Stimulated activated CD4-positive, alpha-beta T cell treated with anti-CD3 and anti-CD28 coated beads, Interleukin-2, amount 100 ng/mL, for 4 hours (primary cell): Measurements from ENCODE around the gene DDO.

Experiments used
- DNase-seq: peaks from one replicate; pipeline ENCODE4 v3.0.0-alpha.2; 2020; ENCODE audit warnings: low read depth

The DDO gene

DNA sequence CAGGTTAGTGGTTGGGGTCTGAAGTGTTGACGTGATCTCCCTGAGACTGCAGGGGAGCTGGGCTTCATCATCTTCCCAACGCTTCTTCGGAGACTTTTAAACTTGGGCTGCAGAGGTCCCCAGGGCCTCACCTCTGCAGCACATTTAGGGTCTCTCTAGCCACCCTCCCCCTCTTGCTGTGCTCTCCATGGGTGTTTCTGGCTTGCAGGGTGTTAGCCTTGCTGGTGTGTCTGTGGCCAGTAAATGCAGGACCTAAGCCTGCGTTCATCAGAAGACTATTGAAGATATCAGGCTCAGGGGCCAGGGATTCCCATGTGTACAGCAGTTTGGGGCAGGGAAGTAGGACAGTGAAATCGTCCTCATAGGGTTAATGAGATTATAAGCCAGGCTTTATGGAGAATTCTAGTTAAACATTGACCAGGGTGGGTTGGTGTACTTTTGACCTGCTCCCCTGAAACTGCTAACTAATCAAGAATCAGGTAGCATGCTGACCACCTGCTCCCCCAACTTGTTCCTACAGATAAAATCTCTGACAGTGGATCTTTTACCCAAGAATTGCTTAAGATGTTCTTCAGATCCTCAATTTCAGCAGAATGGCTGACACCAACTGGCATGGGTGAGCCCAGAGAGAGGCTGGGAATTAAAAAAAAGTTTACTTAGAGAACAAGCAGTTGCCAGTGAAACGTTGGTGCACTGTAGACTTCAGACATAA is 3.8 kb upstream of the DDO start:
- DNase-seq: no peak

DNA sequence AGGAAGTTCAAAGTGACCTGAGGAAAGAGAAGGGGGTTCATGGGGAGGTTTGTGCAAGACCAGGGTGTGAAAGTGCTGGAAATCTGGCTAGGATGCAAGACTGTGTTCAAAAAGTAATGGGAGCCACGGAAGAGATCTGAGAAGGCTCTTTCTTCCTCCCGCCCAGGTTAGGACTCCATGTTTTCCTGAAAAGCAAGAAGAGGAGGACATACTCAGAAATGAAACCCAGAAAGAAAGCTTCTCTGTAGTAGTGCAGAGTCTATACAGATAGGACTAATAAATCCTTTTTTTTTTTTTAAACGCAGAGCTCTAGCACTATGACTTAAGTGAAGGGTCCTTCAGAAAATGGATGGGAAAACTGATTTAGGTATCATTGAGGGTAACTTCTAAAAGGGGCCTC is 3.2 kb upstream of the DDO start:
- DNase-seq: no peak

DNA sequence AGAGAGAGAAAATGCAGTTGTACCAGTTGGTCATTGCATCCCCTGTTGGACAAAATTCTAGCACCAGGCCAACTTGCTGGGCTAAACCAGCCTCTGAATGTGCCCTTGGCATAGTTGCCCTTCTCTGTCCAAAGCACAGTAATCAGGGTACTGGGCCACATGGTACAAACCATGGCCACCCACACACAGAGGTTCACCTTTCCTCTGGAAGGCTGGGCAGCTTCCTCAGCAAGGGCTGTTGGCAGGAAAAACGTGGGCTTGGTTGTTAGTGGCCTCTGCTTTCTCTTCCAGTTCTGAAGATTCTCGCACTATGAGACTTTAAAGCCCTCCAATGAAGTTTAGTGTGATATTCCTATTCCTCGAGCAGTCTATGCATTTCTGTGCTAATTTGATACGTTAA is 706 bp downstream of the DDO start:
- DNase-seq: no peak

DNA sequence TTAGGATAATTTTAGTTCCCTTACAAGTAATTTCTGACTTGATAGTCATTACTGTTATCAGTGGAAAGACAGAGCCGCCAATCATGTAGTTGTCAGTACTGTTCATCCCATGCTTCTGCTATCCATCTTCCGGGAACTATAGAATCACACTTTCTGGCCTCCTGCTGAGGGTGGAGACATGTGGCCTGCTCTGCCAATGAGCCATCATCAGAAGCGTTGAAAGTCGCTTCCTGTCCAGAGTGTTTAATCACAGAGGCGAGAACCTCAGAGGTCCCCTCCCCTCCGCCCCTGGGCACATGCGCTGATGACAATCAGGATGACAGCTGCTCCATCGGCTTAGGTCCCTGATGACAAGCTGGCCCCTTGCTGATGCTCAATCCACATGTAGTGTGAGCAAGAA is 3.0 kb downstream of the DDO start:
- DNase-seq: no peak

DNA sequence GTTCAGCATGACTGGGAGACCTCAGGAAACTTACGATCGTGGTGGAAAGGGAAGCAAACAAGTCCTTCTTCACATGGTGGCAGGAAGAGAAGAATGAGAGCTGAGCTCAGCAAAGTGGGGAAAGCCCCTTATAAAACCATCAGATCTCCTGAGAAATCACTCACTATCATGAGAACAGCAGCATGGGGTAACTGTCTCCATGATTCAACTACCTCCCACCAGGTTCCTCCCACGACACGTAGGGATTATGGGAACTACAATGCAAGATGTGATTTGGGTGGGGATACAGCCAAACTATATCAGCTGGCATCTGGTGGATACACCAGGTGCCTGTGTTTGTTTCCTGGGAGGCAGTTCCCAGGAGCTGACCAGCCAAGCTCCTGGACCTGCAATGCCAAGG is 4.9 kb downstream of the DDO start:
- DNase-seq: no peak

DNA sequence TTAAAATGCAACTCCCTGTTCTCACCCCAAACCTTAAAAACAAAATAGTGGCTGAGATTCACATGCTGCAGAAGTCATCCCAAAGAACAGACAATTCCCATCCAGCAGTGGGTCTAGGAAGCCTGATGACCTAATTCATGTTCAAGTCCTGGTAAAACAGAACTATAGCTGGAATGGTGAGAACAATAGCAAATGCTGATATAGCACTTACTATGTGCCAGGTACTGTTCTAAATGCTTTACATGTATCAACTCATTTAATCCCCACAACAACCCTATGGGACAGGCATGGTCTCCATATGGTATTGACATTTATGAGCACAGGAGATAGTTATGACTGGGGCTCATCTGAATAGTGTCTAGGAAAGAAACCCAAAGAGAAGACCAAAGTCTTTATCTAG is 5.6 kb downstream of the DDO start:
- no peak for DNase-seq

DNA sequence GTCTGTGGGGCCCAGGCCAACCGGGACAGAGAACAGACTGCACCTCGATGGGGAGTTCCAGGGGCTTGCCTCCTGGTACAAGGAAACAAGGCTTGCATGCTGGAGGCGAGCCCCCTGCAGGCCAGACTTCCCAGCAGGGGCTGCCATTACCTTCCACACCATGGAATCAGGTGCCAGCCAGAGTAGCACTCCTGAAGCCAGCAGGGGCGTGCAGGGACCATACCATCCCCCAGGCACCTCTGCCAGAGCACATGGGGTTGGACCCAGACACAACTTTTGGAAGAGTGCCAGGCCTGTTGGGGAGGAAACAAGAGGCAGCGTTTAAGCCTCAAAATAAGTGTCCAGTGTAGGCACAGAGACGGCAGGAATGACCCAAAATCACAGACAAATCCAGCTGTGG is 6.5 kb downstream of the DDO start:
- no peak for DNase-seq

DNA sequence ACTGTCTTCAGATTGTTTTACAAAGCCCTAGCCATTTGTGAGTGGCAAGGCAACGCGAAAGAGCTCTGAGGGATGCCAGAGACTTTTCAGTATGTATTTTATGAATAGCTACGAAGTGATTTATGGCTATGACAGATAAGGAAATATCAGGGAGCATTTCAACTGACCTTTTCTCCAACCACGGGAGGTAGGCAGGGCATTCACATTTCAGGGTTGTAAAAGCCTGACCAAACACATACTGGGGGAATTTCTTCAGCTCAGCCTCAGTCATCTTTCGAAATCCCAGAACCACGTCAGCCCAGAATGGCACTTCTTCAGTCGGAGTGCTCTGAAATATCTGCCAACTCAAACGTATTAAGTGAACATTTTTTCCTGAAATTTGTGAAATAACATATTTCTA is 10.8 kb downstream of the DDO start:
- no peak for DNase-seq

DNA sequence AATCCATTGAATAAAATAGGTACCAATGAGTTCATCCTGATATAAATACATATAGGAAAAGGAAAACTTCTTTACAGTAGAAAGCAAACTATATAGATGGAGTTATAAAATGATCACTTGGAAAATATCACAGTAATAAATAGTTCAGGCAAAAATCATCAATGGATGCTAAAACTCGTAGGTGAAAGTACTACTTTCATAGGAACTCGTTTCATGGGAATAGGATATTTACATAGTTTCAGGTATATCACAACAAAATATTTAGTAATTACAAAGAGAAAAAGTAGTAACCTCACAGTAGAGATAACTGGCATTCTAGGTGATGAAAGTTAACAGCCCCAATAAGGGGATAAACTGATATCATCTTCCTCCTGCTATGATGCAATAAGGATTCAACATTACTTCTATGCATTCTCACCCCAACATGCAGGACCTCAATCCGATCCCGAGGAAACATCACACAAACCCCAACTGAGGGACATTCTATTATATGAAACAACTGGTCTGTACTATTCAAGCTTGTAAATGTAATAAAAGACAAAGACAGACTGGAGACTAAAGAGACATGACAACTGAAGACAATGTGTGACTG is 13.7 kb downstream of the DDO start:
- no peak for DNase-seq

DNA sequence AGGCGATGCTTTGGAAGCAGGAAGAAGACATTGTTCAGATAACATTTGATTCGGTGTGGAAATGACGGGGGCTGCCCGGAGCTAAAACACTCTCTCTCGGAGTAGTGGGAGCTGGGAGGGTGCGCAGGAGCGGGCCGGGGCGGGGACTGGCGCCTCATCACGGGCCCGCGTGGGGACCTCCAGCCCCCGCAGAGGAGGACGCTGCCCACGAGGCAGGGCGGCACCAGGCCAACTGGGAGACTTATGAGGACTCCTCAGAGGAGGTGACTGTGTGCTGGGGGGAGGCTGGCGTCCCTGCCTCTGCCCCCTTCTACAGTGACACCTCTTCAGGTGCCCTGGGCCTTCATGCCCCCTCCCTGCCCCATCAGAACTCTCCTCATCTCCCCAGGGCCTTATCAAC is 15.2 kb downstream of the DDO start:
- no peak for DNase-seq

DNA sequence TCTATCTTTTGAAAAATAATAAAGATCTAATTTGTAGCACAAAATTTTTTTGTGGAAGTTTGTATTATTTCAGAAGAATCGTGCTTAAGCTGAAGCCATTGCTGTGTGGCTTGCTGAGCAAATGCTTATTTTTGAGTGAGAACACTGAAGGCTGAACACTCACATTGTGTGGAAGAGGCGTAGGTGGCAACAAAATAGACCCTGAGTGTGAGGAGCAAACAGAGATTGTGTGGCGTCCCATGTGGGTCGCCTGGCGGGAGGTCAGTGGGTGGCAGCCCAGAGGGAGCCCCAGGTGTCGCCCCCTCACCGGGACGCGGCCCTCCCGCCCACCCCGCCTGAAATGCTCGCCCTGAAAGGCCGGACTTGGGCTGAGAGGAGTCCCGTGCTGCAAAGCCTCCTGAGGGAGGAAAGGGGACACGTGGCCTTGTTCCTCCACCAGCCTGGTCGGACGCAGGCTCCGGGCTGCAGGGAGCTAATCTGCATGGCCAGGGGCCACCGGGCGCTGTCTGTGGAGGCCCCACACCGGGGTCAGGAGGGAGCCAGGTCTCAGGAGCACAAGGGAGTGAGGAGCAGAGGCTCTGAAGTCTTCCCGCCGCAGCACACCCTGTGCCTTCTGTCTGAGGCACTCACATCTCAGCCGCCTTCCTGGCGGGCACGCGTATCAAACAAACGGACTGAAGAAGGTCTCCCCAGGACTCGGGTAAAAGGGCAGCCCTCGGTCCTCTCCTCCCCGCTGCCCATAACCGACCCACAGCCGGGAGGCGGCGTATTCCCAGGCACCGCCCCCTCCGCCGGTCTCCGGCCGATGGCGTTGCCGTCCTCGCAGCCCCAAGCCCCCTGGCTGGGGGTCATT is 15.9 kb downstream of the DDO start:
- no peak for DNase-seq

DNA sequence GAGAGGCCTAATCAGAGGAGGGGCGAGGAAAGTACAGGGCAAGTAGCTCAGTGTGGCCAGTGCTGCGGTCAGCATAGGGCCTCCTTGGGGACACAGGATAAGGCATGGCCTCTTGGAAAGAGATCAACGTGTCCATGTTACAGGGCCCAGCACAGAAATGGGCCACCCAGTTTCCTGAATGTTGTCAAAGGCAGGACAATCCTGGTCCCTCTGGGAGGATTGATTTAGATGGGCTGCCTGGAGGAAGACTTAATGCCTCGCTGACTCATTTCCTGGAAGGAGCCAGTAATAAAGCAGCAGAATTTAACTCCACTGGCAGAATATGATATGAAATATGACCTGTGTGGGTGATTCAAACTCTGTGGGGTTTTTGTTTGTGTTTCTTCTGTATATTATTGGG is 16.6 kb downstream of the DDO start:
- DNase-seq: no peak

DNA sequence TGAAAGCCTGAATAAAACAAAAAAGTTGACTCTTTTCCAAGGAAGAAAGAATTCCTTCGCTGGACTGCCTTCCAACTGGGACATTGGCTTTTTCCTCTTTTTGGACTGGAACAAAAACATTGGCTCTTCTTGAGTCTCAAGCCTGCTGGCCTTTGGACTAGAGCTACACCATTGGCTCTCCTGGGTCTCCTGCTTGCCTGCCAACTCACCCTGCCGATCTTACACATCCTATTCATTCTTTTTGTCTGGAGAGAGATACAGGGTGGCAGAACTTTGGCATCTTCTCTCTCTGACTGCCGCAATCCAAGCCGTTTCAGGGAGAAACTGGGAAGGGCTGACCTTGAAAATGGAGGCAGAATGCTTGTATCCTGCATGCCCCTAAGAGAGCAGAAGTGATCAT is 20.2 kb downstream of the DDO start:
- no peak for DNase-seq

DNA sequence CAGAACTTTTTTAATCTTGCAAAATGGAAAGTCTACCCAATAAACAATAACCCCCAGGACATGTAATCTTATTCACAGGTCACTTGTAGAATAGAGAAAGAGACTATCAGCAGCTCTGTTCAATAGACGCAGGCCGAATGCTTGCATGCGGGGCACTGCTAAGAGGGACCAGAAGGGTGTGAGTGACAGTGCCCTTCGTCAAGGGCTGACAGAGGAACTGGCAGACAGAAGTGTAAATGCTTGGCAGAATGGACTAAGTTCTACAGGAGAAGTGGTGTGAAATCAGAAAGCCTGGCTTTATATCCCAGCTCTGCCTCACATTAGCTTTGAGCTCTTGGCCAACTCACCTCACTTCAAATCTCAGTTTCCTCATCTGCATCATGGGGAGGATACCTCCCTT is 21.0 kb downstream of the DDO start:
- no peak for DNase-seq

DNA sequence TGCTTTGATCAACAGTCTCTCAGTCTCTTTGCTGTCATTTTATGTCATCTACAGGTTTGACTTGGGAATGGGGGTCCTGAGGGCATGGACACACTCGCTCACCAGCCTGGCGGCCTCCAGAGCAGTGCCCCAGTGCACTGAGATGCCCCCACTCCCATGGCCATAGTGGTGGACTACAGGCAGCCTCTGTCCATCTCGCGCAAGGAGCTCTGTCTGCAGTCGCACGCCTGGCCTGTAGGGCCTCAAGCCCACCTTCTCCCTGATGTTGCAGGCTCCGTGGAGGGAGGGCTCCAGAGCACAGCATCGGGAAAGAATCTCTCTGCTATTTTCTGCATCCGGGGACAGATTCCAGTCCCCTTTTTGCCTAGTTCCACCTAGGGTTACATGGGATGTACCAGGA is 22.6 kb downstream of the DDO start:
- no peak for DNase-seq

DNA sequence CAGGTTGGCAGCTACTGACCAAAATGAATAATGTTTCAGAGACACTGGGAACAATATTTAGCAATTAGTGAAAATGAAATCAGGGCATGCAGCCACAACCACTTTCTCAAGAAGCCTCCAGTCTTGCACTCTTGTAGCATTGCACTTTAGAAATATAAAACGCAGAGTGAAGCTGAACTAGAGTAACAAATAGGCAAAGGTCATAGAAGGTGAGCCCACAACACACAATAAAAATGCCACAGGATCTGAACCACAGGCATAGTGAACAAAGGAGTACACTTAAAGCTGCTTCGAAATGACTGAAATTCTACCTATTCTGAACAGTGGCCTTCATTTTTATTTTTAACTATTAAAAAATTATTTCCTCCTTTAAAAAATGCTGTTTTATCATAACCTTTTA is 25.0 kb downstream of the DDO start:
- DNase-seq: no peak

DNA sequence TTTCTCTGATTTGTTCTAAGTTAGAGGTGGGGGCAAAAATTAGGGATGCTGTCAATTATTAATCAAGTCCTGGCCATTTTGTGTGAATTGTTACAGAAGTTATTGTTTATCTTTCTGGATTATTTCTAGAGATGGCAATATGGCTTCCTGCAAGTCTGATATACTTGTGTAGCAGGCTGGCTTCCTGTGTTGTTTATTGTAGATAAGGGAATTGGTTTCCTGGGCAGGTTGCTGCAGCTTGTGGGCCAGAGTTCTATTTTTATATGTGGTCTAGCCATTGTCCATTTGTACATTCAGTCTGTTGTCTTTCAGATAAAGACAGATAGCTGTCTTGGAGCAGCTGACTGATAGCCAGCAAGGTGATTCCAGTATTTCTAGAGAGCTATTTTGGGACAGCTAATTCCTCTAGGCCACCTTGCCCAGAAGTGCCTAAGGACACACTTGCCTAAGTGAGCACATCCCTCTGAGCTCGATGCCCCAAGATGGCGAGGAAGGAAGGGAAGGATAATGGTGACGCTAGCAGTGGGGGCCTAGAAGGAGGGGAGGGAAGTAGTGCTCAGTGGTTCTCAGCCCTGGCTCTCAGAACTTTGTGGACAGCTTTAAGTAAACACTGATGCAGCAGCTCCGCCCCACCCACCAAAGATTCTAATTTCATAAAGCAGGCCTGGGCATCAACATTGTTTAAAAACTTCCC is 25.5 kb downstream of the DDO start:
- DNase-seq: no peak

DNA sequence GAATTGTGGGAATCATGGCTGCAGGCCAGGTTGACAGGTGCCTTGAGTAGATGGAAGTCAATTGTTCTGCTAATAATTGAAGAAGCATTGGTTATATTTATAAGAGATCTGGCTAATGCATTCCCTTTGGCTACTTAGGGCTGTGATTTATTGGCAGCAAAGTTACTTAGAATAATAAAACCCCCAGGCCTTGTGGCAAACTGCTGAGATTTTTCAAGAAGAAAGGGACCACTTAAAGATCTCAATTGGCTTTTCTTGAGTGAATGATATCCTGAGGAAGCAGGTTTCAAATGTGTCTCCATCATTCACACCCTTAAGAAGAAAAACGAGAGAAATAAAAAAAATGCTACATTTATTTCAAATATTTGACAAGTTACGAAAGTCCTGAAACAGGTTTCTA is 27.4 kb downstream of the DDO start:
- no peak for DNase-seq

DNA sequence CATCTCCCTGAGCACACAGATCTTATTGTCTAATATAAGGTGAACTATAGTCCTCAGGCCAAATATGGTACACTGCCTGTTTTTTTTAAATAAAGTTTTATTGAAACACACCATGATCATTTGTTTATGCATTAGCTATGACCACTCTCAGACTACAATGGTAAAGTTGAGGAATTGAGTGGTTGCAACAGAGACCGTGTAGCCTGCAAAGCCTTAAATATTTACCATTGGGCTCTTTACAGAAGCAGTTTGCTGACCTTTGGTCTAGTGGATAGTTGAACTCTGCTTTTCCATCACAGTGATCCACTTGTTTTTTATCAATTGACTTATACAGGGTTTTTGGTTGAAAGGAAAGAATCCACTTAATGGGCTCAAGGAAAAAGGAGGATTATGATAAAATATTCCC is 29.9 kb downstream of the DDO start:
- DNase-seq: no peak

DNA sequence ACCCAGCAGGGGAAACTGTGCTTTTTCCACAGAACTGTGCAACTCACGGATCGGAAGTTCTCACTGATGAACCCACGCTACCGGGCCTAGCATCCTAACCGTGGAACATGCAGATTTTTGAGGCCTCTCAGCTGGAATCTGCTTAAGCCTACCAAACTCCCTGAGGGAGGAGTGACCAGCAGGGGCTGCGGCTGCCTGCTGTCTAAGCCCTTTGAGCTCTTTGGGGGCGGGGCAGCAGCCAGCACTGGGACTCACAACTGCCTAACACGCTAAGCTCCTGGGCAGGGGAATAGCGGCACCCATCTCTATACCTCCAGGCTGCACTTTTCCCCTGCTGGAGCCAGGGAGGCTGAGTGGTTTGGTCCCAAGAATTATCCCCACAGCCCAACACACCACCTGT is 36.8 kb downstream of the DDO start:
- DNase-seq: no peak

DNA sequence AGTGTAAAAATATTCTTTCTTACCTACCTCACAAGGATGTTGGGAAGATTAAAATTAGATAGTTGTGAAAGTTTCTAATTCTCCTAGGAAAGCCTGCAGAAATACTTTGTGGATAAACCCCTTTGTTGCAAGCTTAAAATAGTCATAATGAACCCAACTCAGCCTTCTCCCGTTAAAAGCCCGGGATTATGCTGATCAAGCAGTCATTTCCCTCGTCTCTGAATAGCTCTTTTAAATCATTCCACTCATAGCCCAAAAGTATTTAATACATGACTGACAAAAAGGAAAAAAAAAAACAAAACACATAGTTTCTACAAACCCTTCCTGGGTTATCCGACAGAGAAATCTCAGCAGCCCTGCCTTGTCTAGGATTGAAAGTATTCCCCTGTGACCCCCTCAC is 46.3 kb downstream of the DDO start:
- no peak for DNase-seq

DNA sequence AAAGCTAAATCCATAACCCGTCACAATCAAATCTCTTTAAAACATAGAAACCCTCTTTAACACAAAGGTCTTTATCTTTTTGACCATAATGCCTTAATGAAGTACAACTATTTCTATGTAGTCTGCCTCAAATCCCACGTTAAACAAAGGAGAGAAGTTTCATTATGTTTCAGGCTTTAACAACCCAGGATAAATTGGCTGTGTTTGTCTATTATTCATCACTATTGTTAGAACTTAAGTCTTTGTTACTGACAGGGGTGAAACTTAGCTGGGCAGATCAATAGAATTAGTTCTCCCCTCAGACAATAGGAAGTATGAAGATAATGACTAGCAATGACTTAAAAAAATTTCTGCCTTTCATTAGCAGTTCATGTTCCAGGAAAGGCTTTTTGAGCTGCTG is 47.1 kb downstream of the DDO start:
- DNase-seq: no peak

DNA sequence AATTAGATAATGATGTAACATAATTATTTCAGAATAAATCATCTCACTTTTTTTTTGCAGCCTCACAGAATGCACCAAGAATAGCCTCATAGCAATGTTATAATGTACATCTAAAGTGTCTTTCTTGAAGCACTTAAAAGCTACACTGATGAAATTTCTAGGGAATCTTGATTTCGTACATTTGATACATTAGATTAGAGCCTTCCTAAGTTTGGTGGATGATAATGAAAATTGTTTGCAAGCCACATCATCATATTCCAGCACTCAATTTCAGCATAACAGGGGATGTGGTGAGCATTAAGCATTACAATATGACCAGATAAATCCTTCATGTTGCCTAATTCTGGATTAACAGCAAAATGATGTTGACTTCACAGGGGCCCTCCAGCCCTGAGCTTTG is 47.5 kb downstream of the DDO start:
- no peak for DNase-seq
